HG03025 (cell line): ENCODE results near the gene HOXA13.

Experiments
- ATAC-seq: cut with Tn5 transposase; IDR thresholded peaks from one replicate; pipeline ENCODE4 v1.9.1; 2021; ENCODE audit warnings: mild to moderate bottlenecking, moderate library complexity; ENCODE audit not compliant: unreplicated experiment, low FRiP score

The HOXA13 gene

GRCh38 chr7:27237735-27238334 lies 37.9 kb upstream of the HOXA13 start:
- no peak for ATAC-seq

- ATAC-seq: no peak
These were observed 35.8 kb upstream of the HOXA13 start for GRCh38 chr7:27235387-27236311.

GRCh38 chr7:27229448-27229847 lies 29.6 kb upstream of the HOXA13 start:
- no peak for ATAC-seq

- no peak for ATAC-seq
These were observed 25.4 kb upstream of the HOXA13 start for GRCh38 chr7:27224983-27225934.

- ATAC-seq: no peak
These were observed 24.2 kb upstream of the HOXA13 start for GRCh38 chr7:27223941-27224575.

GRCh38 chr7:27221201-27221797 lies 21.4 kb upstream of the HOXA13 start:
- ATAC-seq: no peak

- ATAC-seq: no peak
These were observed 20.6 kb upstream of the HOXA13 start for GRCh38 chr7:27220440-27220955.

- no peak for ATAC-seq
These were observed 19.9 kb upstream of the HOXA13 start for GRCh38 chr7:27219821-27220220.

GRCh38 chr7:27217951-27218350 lies 18.1 kb upstream of the HOXA13 start:
- ATAC-seq: no peak

- ATAC-seq: no peak
These were observed 15.5 kb upstream of the HOXA13 start for GRCh38 chr7:27215356-27215755.

- no peak for ATAC-seq
These were observed 14.5 kb upstream of the HOXA13 start for GRCh38 chr7:27214239-27214950.

- ATAC-seq: no peak
These were observed 13.7 kb upstream of the HOXA13 start for GRCh38 chr7:27213433-27214238.

GRCh38 chr7:27212497-27213432 lies 12.9 kb upstream of the HOXA13 start:
- no peak for ATAC-seq

GRCh38 chr7:27211764-27212204 lies 11.9 kb upstream of the HOXA13 start:
- no peak for ATAC-seq

- ATAC-seq: no peak
These were observed 11.2 kb upstream of the HOXA13 start for GRCh38 chr7:27211084-27211446.

- ATAC-seq: no peak
These were observed 10.7 kb upstream of the HOXA13 start for GRCh38 chr7:27210441-27211083.
